GM23338 (cell line): Measurements from ENCODE around the gene LRRC26.

Experiments used
- CTCF ChIP-seq, 2 experiments: fragments of 200-600 bp in 1 of 2; sonication (generic) in 1 of 2; conservative IDR thresholded peaks; 2 replicates each; pipeline versions ENCODE4 v1.5.1 to v1.6.1; 2016 to 2017; ENCODE audit warnings: antibody characterized with exemption in 2 of 2, low read depth in 2 of 2, mild to moderate bottlenecking in 2 of 2, moderate library complexity in 1 of 2
- REST ChIP-seq: IDR thresholded peaks from one replicate; pipeline ENCODE4 v1.6.1; 2018; ENCODE audit warnings: antibody characterized with exemption; ENCODE audit not compliant: unreplicated experiment

- TF ChIP-seq CTCF (conservative IDR thresholded peaks at IDR 0.05; ENCODE audit: low read depth in 2 of 2) (no peak), REST (no peak)
These were observed 15.2 kb upstream of the LRRC26 start for GRCh38 chr9:137184881-137185660.
